GM12878 (cell line): ENCODE measurements around the gene TK1. TPM values are rescaled to one million over a fixed set of nuclear protein-coding genes. Genes with fewer than 3 reads are reported as not detected.

ENCODE experiments used
- BCL11A ChIP-seq: IDR thresholded peaks from 2 replicates; pipeline ENCODE4 v1.6.1; 2011; ENCODE audit warnings: low read depth, low read length
- CBFB ChIP-seq: IDR thresholded peaks from 2 replicates; pipeline ENCODE4 v1.6.1; 2016; ENCODE audit warnings: antibody characterized with exemption, low read depth
- CBX3 ChIP-seq: fragments of 200-600 bp; sonication (generic); IDR thresholded peaks from 2 replicates; pipeline ENCODE4 v1.6.1; 2016; ENCODE audit warnings: low read depth, borderline replicate concordance
- CHD2 ChIP-seq: IDR thresholded peaks from 2 replicates; pipeline ENCODE4 v1.6.1; 2011; ENCODE audit warnings: low read depth, low read length, improper control_type of control experiment, borderline replicate concordance
- CREB1 ChIP-seq: IDR thresholded peaks from 2 replicates; pipeline ENCODE4 v1.6.1; 2012; ENCODE audit warnings: low read depth, mild to moderate bottlenecking, inconsistent platforms
- CREM ChIP-seq: IDR thresholded peaks from 2 replicates; pipeline ENCODE4 v1.6.1; 2014; ENCODE audit warnings: antibody characterized with exemption, low read depth
- CUX1 ChIP-seq: IDR thresholded peaks from 2 replicates; pipeline ENCODE4 v1.6.1; 2012; ENCODE audit warnings: improper control_type of control experiment, low read depth, low read length; ENCODE audit not compliant: insufficient replicate concordance
- EED ChIP-seq: sonication (generic); IDR thresholded peaks from 2 replicates; pipeline ENCODE4 v1.6.1; 2016; ENCODE audit warnings: antibody characterized with exemption, low read depth
- EGR1 ChIP-seq, 2 experiments: IDR thresholded peaks; 1 replicate in 1 of 2; 2 replicates in 1 of 2; pipeline ENCODE4 v1.6.1; 2011 to 2012; ENCODE audit warnings: low read depth in 2 of 2, low read length in 2 of 2, borderline replicate concordance in 1 of 2, mild to moderate bottlenecking in 1 of 2, moderate library complexity in 1 of 2
- GABPA ChIP-seq: IDR thresholded peaks from 2 replicates; pipeline ENCODE4 v1.6.1; 2014; ENCODE audit warnings: antibody characterized with exemption, low read depth, mild to moderate bottlenecking, inconsistent platforms
- HCFC1 ChIP-seq: fragments of 150-350 bp; IDR thresholded peaks from 2 replicates; pipeline ENCODE4 v1.6.1; 2014; ENCODE audit warnings: low read length
- IRF5 ChIP-seq: fragments of 450-650 bp; IDR thresholded peaks from 2 replicates; pipeline ENCODE4 v1.6.1; 2017; ENCODE audit warnings: borderline replicate concordance
- NFIC ChIP-seq: IDR thresholded peaks from 2 replicates; pipeline ENCODE4 v1.6.1; 2012; ENCODE audit warnings: low read depth, mild to moderate bottlenecking, inconsistent platforms, low read length, moderate library complexity
- NR2C1 ChIP-seq: fragments of 450-650 bp; IDR thresholded peaks from 2 replicates; pipeline ENCODE4 v1.6.1; 2017; ENCODE audit warnings: antibody characterized with exemption, mild to moderate bottlenecking, moderate library complexity
- PML ChIP-seq: IDR thresholded peaks from 2 replicates; pipeline ENCODE4 v1.6.1; 2012; ENCODE audit warnings: low read length, inconsistent platforms
- POU2F2 ChIP-seq: IDR thresholded peaks from 3 replicates; pipeline ENCODE4 v1.6.1; 2011; ENCODE audit warnings: low read depth, mild to moderate bottlenecking, low read length, borderline replicate concordance
- RBBP5 ChIP-seq: fragments of 200-600 bp; sonication (generic); conservative IDR thresholded peaks from 2 replicates; pipeline ENCODE4 v1.6.1; 2016
- SMAD1 ChIP-seq: fragments of 450-650 bp; IDR thresholded peaks from 2 replicates; pipeline ENCODE4 v1.6.1; 2018; ENCODE audit warnings: mild to moderate bottlenecking, low read depth; ENCODE audit not compliant: partially characterized antibody
- SMAD5 ChIP-seq: IDR thresholded peaks from 2 replicates; pipeline ENCODE4 v1.6.1; 2016; ENCODE audit warnings: antibody characterized with exemption, low read depth
- SMC3 ChIP-seq: IDR thresholded peaks from 2 replicates; pipeline ENCODE4 v1.6.1; 2011; ENCODE audit warnings: low read length, improper control_type of control experiment, borderline replicate concordance
- SP1 ChIP-seq: IDR thresholded peaks from one replicate; pipeline ENCODE4 v1.6.1; 2011; ENCODE audit warnings: low read depth, low read length
- SREBF1 ChIP-seq: IDR thresholded peaks from 2 replicates; pipeline ENCODE4 v1.6.1; 2012; ENCODE audit warnings: mild to moderate bottlenecking, low read length
- TAF1 ChIP-seq: IDR thresholded peaks from 2 replicates; pipeline ENCODE4 v1.6.1; 2011; ENCODE audit warnings: mild to moderate bottlenecking, low read depth, low read length, borderline replicate concordance
- USF2 ChIP-seq: IDR thresholded peaks from 2 replicates; pipeline ENCODE4 v1.6.1; 2011; ENCODE audit warnings: low read depth, low read length, improper control_type of control experiment, borderline replicate concordance
- polyA plus RNA-seq, 11 experiments: library from polyadenylated mRNA; depleted of rRNA in 4 of 11; unstranded in 6 of 11; stranded (reverse) in 5 of 11; fragments of >200 nt; fragmentation: Nextera tagmentation in 4 of 11; fragmentation: Illumina TruSeq in 1 of 11; extraction: Ambion mirVana in 4 of 11; extraction: Trizol in 1 of 11; gene quantifications; 1 replicate in 1 of 11; 2 replicates in 10 of 11; pipeline versions ENCODE4 v1.2.1 to v1.2.3, GENCODE V29; 2011 to 2016; ENCODE audit warnings: inconsistent platforms in 2 of 11, missing spikeins in 2 of 11, low read depth in 1 of 11
- total RNA-seq, 4 experiments: library from RNA; depleted of rRNA in 3 of 4; stranded (reverse); fragments of >200 nt in 3 of 4; fragmentation: Illumina TruSeq in 1 of 4; extraction: Trizol in 1 of 4; gene quantifications; 2 replicates each; pipeline versions ENCODE4 v1.2.1 to v1.2.3, GENCODE V29; 2013 to 2021
- TF ChIP-seq, protein P1 (sequence below): IDR thresholded peaks from 2 replicates; pipeline ENCODE4 v1.6.1; 2012; ENCODE audit warnings: low read length, inconsistent platforms

The TK1 gene
- total and polyA plus RNA-seq, 10 of the 15 experiments (the other 5 are each of a cell fraction or from before 2014, with no cell fraction given): 4.6 to 175 (median 77.9) TPM

GRCh38 chr17:78159575-78160158 lies 27.2 kb downstream of the TK1 start (continued):
- TF ChIP-seq GABPA: no peak
- TF ChIP-seq SMAD1: no peak
- peak; percentile 35 for TF ChIP-seq CUX1
- 0 out of 2 replicates have a peak, but pooled peaks have one; percentile 54 for TF ChIP-seq BCL11A
- no peak for TF ChIP-seq CHD2
- TF ChIP-seq TAF1: 0 out of 2 replicates have a peak, but pooled peaks have one; percentile 24
- peak; percentile 96 for TF ChIP-seq NFIC
- no peak for TF ChIP-seq USF2
- no peak for TF ChIP-seq CBX3
- TF ChIP-seq SP1: no peak
- no peak for TF ChIP-seq EGR1 (IDR thresholded peaks at IDR 0.05; ENCODE audit: borderline replicate concordance in 1 of 2, low read depth in 2 of 2, low read length in 2 of 2)
- TF ChIP-seq SREBF1: no peak
- no peak; the same call in 1 of the 2 replicates for TF ChIP-seq IRF5
- TF ChIP-seq CREM: peak; percentile 64
- TF ChIP-seq SMC3: no peak; the same call in 1 of the 2 replicates
- no peak for TF ChIP-seq RBBP5
- no peak for TF ChIP-seq HCFC1
- TF ChIP-seq, protein P1, sequence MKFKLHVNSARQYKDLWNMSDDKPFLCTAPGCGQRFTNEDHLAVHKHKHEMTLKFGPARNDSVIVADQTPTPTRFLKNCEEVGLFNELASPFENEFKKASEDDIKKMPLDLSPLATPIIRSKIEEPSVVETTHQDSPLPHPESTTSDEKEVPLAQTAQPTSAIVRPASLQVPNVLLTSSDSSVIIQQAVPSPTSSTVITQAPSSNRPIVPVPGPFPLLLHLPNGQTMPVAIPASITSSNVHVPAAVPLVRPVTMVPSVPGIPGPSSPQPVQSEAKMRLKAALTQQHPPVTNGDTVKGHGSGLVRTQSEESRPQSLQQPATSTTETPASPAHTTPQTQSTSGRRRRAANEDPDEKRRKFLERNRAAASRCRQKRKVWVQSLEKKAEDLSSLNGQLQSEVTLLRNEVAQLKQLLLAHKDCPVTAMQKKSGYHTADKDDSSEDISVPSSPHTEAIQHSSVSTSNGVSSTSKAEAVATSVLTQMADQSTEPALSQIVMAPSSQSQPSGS: peak; percentile 87; the same call in 1 of the 2 replicates
- peak; percentile 73 for TF ChIP-seq CBFB
- TF ChIP-seq SMAD5: no peak
- TF ChIP-seq CREB1: no peak; the same call in 1 of the 2 replicates
- peak; percentile 41; the same call in 1 of the 2 replicates for TF ChIP-seq PML
- peak; percentile 95 for TF ChIP-seq EED
- TF ChIP-seq POU2F2: no peak
- no peak for TF ChIP-seq NR2C1
